LNCaP clone FGC (cell line): Measurements from ENCODE around the gene GFRAL.

Source experiments
- DNase-seq: peaks from one replicate; pipeline ENCODE4 v3.0.0-alpha.2; 2011; ENCODE audit warnings: low read depth
- H3K4me3 ChIP-seq: 2 replicates; pipeline ENCODE4 v1.5.1; 2011; ENCODE audit warnings: mild to moderate bottlenecking, low read depth, low read length, control low read depth
- CTCF ChIP-seq: IDR thresholded peaks from 2 replicates; pipeline ENCODE4 v1.5.1; 2012; ENCODE audit warnings: mild to moderate bottlenecking; ENCODE audit not compliant: control insufficient read depth, insufficient read depth; ENCODE audit errors: extremely low read depth

The GFRAL gene

GRCh38 chr6:55433446-55434130, 106.3 kb downstream of the GFRAL start:
- H3K4me3 ChIP-seq = no peak overlapping the region
- DNase-seq = no peak
- no peak for TF ChIP-seq CTCF

DNA sequence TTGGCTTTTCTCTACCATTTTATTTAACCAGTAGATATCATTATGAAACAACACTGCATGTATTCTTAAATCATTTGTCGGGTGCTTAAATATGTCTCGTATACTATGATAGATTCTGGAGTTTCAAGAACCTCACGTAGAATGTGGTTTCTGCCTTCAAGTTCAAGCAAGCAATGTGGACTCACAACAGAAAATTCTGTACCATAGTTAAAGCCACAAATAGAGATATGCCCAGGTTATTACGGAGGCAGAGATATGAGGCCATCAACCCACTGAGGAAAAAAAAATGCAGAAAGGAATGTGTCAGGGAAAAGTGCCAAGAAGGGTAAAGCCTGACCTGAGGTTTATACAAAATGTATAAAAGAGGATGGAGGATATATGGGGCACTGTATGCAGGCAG, 109.9 kb downstream of the GFRAL start:
- no peak for TF ChIP-seq CTCF
- no peak for DNase-seq
- H3K4me3 ChIP-seq = no peak overlapping the region

DNA sequence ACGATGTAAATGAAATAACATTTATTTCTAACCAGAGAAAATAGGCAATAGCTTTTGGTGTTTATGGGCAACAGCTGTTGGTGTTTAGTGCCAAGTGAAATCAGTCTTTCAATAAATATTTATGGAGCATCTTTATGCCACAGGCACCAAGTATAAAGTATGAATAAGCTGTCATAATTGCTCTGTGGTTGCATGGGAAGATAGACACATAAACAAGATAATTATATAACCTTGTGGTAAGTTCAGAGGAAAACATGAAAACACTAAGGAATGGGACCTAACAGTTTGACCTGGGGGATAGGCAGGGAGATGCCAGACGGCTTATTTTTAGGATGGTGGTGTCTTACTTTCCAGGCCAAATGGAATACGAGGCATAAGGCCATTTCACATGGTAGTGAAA, 110.9 kb downstream of the GFRAL start:
- no peak overlapping the region for H3K4me3 ChIP-seq
- no peak for TF ChIP-seq CTCF
- DNase-seq = no peak

GRCh38 chr6:55443238-55444134, 116.2 kb downstream of the GFRAL start:
- TF ChIP-seq CTCF = no peak
- no peak overlapping the region for H3K4me3 ChIP-seq
- DNase-seq = peak; percentile 22

- peak; percentile 11 for DNase-seq
- peak; percentile 42 for TF ChIP-seq CTCF
- no peak overlapping the region for H3K4me3 ChIP-seq
These were observed 118.5 kb downstream of the GFRAL start for GRCh38 chr6:55445648-55446204.

DNA sequence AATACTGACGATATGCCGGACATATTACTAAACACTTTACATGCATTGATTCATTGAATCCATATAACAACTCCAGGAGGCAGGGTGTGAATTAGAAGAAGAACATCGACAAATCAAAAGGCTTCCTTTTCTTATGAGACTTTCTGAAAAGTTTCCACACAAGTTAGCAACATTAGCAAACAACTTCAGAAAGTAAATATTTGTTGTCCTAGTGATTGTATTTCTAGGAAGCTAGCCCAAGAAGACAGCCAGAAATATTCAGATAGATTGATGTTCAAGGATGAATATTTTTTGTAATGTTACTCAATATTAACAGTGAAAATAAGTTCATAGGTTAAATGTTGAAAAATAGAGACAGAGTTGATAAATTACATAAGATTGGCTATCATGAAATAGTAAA, 120.6 kb downstream of the GFRAL start:
- TF ChIP-seq CTCF = no peak
- H3K4me3 ChIP-seq = no peak overlapping the region
- peak; percentile 69 for DNase-seq
